GM19397 (cell line): Measurements from ENCODE around the gene CACNA2D2.

Source experiments
- ATAC-seq: cut with Tn5 transposase; IDR thresholded peaks from one replicate; pipeline ENCODE4 v1.9.1; 2021; ENCODE audit warnings: mild to moderate bottlenecking, moderate library complexity; ENCODE audit not compliant: unreplicated experiment

CACNA2D2 gene

DNA sequence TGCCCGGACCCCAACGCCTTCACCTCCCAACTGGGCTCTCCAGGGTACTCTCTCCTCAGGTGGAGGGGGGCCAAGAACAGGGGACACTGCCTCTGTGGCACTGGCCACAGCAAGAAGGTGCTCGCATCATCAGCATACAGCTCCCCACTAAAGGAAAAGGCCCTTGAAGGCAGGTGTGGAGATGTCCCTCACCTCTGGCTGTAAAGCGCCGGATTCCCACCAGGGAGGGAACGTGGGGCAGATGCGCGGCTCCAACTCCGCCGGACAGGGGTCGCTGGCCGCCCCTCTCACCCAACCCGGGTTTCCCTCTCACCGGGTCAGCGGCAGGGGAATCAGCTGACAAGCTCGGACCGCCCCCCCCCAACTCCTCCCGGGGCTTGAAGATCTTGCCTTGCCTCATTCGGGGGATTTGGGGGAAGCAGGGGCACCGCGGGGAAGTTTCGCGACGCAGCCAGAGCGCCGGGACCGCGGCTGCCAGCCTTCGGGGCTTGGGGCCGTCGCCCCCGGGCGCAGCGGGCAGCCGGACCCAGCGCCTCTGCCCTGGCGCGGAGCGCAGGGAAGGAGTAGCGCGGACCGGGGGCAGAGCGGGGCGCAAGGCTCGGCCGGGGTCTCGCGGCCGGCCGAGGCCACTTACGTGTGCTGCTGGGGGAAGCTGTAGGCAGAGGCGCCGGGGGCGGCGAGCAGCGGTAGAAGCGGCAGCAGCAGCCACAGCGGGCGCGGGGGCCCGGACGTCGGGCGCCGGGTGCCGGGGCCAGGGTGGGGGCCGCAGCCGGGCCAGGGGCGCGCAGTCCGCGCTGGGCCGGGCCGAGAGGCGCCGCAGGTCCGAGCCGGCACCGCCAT lies 630 bp downstream of the CACNA2D2 start:
- no peak for ATAC-seq

DNA sequence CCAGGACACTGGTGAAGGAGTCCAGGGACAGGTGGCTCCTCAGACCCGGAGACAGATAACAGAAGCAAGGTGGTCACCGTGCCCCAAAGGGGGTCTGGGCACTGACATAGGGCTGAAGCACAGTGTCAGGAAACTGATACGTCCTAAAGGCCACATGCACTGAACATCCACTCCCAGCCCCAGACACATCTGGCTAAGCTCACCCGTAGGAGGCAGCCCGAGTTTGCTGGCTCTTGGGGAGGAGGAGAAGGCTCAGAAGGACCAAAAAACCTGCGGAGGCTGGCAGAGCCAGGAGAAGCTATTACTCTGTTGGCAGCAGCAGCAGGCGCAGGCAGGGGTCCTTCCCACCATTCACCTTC lies 1.2 kb downstream of the CACNA2D2 start:
- no peak for ATAC-seq

DNA sequence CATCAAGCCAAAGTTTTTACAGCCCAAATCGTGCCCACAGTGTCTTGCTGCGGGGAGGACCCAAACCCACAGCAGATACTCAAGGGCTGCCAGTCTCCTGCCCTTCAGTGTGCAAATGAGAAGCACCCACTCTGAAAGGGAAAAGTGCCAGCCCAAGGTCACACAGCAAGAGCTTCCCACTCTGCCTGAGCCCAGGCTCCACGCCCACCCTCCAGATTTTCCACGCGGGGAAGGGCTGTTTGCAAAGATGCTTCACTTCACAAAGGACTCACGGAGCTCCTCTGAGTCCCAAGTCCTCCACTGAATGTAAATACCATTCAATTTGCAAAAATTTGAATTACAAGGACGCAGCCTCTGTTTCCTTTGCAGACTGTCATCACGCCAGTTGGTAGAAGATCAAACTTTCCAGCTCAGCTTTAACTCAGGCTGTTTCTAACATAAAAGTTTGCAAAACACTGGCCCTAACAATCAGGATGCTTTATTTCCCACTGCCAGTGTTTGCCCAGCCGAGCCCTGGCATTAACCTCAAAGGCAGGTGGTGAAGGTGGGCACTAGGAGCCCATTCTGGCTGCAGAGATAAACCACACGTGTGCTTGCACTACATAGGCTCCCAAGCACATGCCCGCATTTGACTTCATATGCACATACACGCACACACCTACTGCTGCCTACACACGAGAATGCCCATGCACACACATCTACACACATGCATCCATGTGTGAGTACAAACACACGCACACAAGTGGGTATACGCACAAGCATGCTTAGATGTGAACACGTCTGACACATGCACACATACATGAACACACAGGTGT lies 7.6 kb downstream of the CACNA2D2 start:
- ATAC-seq = no peak

GRCh38 chr3:50494126-50494525 lies 9.3 kb downstream of the CACNA2D2 start:
- ATAC-seq = no peak

DNA sequence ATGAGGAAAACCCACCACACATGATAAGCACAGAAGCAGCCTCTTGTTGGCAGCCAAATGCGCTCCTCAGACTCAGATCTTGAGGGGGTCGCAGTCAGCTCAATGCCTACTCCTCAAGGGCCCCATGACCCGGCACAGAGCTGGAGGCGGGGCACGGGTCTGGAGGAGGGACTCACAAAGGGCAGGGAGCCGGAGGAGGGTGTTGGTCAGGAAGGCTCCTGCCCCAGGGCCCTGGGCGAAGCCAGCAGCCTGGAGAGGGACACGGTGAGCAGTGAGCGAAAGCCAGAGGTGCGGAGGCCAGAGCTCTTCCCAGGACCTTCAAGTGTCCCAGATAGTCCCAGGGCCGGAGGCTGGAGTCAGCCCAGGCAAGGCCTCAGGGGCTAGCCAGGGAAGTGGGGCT lies 9.8 kb downstream of the CACNA2D2 start:
- no peak for ATAC-seq

GRCh38 chr3:50493086-50493485 lies 10.3 kb downstream of the CACNA2D2 start:
- ATAC-seq = no peak

DNA sequence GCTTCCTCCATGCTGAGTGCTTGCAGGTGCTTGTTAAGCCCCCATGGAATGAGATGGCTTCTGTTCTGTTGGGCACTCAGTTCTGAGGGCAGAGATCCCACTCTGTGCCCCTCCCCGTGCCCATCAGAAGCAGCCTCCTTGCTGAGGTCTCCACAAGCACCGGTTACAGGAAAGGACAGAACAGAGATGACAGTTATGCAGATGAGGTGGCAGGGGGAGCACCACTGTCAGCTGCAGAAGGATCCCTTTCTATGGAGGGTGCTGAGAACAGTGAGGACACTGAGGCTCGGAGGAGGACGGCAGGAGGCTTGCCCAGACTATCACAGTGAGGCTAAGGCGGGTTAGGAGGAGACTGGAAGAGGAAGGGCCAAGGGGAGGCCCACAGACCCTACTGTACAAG lies 12.4 kb downstream of the CACNA2D2 start:
- ATAC-seq = no peak

DNA sequence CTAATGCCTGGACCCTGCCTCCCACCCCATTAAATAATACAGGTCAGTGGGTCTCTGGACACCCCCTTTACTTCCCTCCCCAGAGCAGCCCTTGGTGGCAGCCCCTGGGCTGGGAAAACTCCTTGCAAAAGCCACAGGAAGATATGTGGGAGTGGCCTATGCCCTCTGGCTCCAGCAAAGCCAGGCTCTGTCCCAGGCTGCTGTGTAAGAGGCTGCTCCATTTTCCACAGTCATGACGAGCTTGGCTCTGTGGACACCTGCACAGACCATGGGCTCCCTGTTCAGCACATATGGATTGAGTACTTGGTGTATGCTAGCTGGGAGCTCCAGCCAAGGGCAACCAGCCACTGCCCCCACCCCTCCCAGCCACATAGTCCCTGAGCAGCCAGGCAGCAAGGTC lies 13.0 kb downstream of the CACNA2D2 start:
- ATAC-seq = no peak

DNA sequence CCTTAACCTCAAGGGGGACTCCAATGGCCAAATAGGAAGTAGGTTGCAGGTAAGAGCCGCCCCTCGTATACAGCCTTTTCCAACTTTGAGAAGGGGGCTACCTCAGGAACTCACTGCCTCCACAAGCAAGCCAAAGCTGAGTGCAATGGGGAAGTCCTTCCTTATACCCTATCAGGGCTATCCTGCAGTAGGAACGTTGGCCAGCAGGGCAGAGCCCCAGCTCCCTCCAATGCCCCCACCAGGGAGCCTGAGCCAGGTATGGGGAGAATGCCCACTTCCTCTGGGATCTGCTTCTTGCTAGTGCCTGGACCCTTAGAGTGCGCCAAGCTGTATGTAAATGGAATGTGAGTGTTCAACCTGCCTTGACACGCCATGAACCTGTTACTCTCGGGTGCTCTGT lies 16.3 kb downstream of the CACNA2D2 start:
- ATAC-seq = no peak

DNA sequence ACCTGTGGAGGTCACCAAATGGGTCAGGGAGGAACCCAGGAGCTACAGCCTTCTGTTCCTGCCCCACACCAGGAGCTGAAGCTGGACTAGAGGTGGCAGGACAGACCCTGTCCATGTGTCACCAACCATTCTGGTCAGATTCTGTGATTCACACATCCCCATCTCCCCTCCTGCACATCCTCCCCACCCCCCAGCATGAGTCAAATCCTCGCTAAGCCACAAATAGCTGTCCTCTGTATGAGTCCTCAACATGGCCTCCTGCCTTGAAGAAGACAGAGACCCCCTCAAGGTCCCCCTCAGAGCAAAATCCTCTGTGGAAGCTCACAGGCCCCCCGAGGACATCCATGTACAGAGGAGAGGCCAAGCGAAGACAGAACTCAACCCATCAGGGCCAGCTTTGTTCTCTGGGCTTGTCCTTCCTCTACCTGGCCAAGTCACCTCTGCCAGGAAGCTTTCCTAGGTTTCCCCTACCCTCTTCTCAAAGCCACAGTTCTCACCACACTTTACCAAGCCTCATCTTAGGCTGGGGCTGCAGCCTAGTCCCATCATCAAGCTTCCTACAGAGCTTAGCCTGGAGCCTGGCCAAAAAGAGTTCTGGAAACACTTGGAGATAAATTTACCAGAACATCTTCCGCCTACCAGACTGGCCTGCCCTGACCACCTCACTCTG lies 17.1 kb downstream of the CACNA2D2 start:
- no peak for ATAC-seq

DNA sequence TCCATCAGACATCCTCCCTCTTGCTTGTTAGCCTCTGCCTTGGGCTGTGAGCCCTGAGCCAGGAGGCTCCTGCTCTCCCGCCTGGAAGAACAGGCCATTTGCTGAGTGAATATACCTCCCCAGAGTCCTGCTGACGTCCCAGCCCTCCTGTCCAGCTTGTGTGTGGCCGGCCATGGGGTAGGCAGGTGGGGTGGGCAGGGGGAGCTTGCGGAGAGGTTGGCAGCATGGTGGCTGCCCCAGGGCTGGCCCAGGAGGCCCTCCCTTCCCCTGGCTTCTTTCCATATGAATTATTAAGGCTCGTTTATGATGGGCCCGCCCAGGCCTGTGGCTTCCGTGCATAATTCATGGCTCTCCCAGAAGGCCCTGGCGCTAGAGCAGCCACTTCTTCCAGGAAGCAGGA lies 18.7 kb downstream of the CACNA2D2 start:
- ATAC-seq = no peak

DNA sequence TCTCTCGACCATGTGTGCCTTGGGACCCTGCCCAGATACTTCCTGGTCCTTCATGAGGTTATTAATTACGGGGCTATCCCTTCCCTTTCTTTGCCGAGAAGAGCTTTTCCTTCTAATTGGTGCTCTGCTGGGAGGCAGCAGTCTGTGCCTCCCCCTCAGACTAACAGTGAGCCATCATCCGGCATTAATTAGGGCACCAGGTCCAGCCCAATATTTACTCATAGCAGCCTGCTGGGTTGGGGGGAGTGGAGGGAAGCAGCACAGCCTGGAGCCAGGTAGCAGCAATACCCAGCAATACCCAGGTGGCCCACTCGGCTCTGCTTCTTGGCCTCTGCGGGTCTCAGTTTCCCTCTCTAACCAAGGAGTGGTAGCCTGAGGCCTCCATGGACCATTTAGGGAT lies 20.1 kb downstream of the CACNA2D2 start:
- ATAC-seq = no peak

DNA sequence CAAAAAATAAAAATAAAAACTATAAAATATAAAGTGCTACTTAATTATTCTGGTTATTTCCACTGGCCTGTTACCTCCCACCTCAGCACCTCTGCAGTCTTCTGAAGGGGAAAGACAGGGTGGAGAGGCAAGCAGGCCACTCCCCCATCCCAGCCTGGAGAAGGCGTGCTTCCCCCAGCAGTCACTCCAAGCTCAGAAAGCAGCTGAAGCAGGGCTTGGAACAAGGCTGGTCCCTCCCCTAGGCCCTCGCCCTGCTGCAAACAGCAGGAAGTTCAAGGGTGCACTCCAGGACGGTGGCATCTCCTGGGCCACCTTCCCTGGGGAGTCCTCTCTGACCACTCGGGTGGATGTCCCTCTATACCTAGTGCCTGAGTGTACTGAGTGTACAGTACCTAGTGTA lies 21.4 kb downstream of the CACNA2D2 start:
- no peak for ATAC-seq

- no peak for ATAC-seq
Measured at GRCh38 chr3:50480471-50480870, 23.0 kb downstream of the CACNA2D2 start.

- no peak for ATAC-seq
Measured at GRCh38 chr3:50479523-50479922, 23.9 kb downstream of the CACNA2D2 start.

DNA sequence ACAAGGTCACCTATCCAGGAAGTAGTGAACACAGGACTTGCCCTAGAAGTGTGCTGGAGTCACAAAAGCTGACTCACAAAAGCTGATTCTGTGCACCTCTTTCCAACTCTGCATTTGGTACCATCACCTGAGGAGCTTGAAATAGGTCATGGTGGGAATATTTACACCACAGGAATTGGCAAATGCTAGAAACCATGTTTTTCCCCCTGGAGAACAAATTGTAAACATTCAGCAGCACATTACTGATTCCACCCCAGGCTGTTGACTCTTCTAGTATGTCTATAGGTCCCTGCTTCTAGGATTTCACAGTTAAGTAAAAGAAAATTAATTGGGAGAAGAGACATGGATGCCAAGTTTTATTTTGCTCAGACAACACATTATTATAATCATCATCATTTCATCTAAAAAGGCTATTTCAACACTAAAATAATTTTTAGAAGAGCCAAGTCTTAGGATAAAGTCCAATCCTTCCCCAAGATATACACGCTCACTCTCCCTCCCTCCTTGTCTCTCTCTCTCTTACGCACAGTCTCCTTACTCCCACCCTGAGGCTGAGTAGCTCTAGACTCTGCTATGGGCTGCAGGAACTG lies 24.7 kb downstream of the CACNA2D2 start:
- ATAC-seq = no peak

GRCh38 chr3:50478051-50478450 lies 25.4 kb downstream of the CACNA2D2 start:
- ATAC-seq = no peak

- no peak for ATAC-seq
Measured at GRCh38 chr3:50475348-50475747, 28.1 kb downstream of the CACNA2D2 start.

DNA sequence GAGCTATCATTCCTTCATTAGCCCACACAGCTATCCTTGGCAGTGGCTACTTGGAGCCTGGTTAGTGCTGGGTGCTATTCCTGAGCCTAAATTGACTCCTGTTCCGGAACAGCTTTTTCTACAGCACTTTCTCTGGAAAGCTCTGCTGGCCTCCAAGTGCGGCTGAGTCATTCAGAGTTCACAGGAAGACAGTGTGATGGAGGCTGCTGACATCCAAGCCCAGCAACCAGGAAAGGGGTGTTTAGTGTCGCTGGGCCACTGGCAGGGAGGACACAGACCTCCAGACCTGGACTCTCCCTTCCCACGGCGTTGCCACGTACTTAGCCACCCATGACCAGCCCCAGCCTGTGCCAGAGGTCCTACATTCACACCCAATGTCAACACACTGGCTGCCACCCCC lies 28.7 kb downstream of the CACNA2D2 start:
- ATAC-seq = no peak

- no peak for ATAC-seq
Measured at GRCh38 chr3:50473768-50474167, 29.7 kb downstream of the CACNA2D2 start.

- no peak for ATAC-seq
Measured at GRCh38 chr3:50472958-50473357, 30.5 kb downstream of the CACNA2D2 start.
